Esophagus (tissue), 2 donors: ENCODE measurements around the gene ID3. TPM values are rescaled to one million over a fixed set of nuclear protein-coding genes. Genes with fewer than 3 reads are reported as not detected.

ENCODE experiments used
- H3K27ac ChIP-seq, 2 donors: one replicate each; pipeline ENCODE4 v1.5.1; 2013; ENCODE audit warnings: low read depth in 2 of 2, mild to moderate bottlenecking in 2 of 2, inconsistent platforms in 1 of 2, low read length in 1 of 2, moderate library complexity in 1 of 2
- H3K27me3 ChIP-seq, 2 donors: one replicate each; pipeline ENCODE4 v1.6.1; 2013; ENCODE audit warnings: low read length in 2 of 2, control low read depth in 1 of 2, mild to moderate bottlenecking in 1 of 2; ENCODE audit not compliant: insufficient read depth in 2 of 2, control insufficient read depth in 1 of 2
- H3K36me3 ChIP-seq, 2 donors: one replicate each; pipeline ENCODE4 v1.6.1; 2013; ENCODE audit warnings: low read length in 1 of 2; ENCODE audit not compliant: control insufficient read depth in 2 of 2, insufficient read depth in 2 of 2
- H3K4me1 ChIP-seq, 2 donors: one replicate each; pipeline ENCODE4 v1.6.1; 2013; ENCODE audit warnings: low read length in 1 of 2; ENCODE audit not compliant: control insufficient read depth in 2 of 2, insufficient read depth in 2 of 2
- H3K4me3 ChIP-seq, 2 donors: one replicate each; pipeline ENCODE4 v1.5.1; 2013; ENCODE audit warnings: low read length in 2 of 2, mild to moderate bottlenecking in 2 of 2, low read depth in 1 of 2, moderate library complexity in 1 of 2
- H3K9me3 ChIP-seq, 2 donors: one replicate each; pipeline ENCODE4 v1.6.1; 2013; ENCODE audit warnings: mild to moderate bottlenecking in 2 of 2, low read depth in 1 of 2, low read length in 1 of 2, moderate library complexity in 1 of 2; ENCODE audit not compliant: control insufficient read depth in 2 of 2, insufficient read depth in 1 of 2
- WGBS, 2 donors: extraction: QIAGEN DNeasy Blood & Tissue Kit; methylation state at CpG; one replicate each; pipeline ENCODE4 v1.1.7; 2013; 5-methylcytosine and 5-hydroxymethylcytosine counted together
- polyA plus RNA-seq, 2 donors: library from polyadenylated mRNA; stranded (reverse); fragments of 200-250 nt; gene quantifications; one replicate each; pipeline ENCODE4 v1.2.3, GENCODE V29; 2013
- donor health status: healthy with polysubstance abuse.
- donor health status: Bipolar disorder and iron deficiency.

The ID3 gene
- polyA plus RNA-seq, 2 donors = 24.4 to 44.2 TPM

- no peaks in the 10 kb centered on the region for H3K36me3 ChIP-seq
- peak overlapping the region; percentile 87 to 91 for H3K27ac ChIP-seq
- WGBS, 2 donors = 7 to 8% methylated on average over 9 of the region's 9 CpGs
- H3K27me3 ChIP-seq = no peaks in the 10 kb centered on the region
- no peak overlapping the region for H3K4me3 ChIP-seq
- peaks cover 2 to 31% of the 10 kb centered on the region in 2 donors for H3K4me1 ChIP-seq
- H3K9me3 ChIP-seq = no peaks in the 10 kb centered on the region
These were observed 30.9 kb downstream of the ID3 start for GRCh38 chr1:23528250-23528978.

GRCh38 chr1:23527900-23528249 lies 31.4 kb downstream of the ID3 start:
- no peaks in the 10 kb centered on the region for H3K27me3 ChIP-seq
- no peak overlapping the region for H3K4me3 ChIP-seq
- H3K9me3 ChIP-seq = no peaks in the 10 kb centered on the region
- H3K27ac ChIP-seq = peak overlapping the region; percentile 87 to 91
- peaks cover 2 to 31% of the 10 kb centered on the region in 2 donors for H3K4me1 ChIP-seq
- H3K36me3 ChIP-seq = no peaks in the 10 kb centered on the region
- WGBS, 2 donors = 46 to 54% methylated on average over 6 of the region's 6 CpGs

GRCh38 chr1:23527366-23527765 lies 31.9 kb downstream of the ID3 start:
- H3K36me3 ChIP-seq = no peaks in the 10 kb centered on the region
- H3K27ac ChIP-seq = peak overlapping the region; percentile 23 to 91
- 89 to 90% methylated on average over 7 of the region's 7 CpGs for WGBS, 2 donors
- no peaks in the 10 kb centered on the region for H3K27me3 ChIP-seq
- peaks cover 2 to 31% of the 10 kb centered on the region in 2 donors for H3K4me1 ChIP-seq
- H3K4me3 ChIP-seq = no peak overlapping the region
- H3K9me3 ChIP-seq = no peaks in the 10 kb centered on the region

- Histone ChIP-seq H3K9me3 (no peaks in the 10 kb centered on the region), H3K36me3 (peaks cover 0 to 5% of the 10 kb centered on the region in 2 donors), H3K27ac (peak overlapping the region; percentile 24 to 91), H3K27me3 (no peaks in the 10 kb centered on the region), H3K4me1 (peaks cover 2 to 31% of the 10 kb centered on the region in 2 donors), H3K4me3 (no peak overlapping the region)
- WGBS, 2 donors = 78 to 82% methylated on average over 8 of the region's 8 CpGs
These were observed 32.8 kb downstream of the ID3 start for GRCh38 chr1:23526329-23527041.

- Histone ChIP-seq H3K27ac (peak overlapping the region; percentile 53 to 91), H3K27me3 (no peaks in the 10 kb centered on the region), H3K4me3 (no peak overlapping the region), H3K9me3 (no peaks in the 10 kb centered on the region), H3K36me3 (peaks cover 0 to 11% of the 10 kb centered on the region in 2 donors), H3K4me1 (peaks cover 2 to 31% of the 10 kb centered on the region in 2 donors)
- 69 to 78% methylated on average over 5 of the region's 5 CpGs for WGBS, 2 donors
These were observed 33.6 kb downstream of the ID3 start for GRCh38 chr1:23525558-23526250.

GRCh38 chr1:23524716-23525401 lies 34.4 kb downstream of the ID3 start:
- Histone ChIP-seq H3K36me3 (peaks cover 0 to 11% of the 10 kb centered on the region in 2 donors), H3K4me3 (no peak overlapping the region), H3K27ac (peak overlapping the region; percentile 53 to 91), H3K9me3 (no peaks in the 10 kb centered on the region), H3K4me1 (peaks cover 2 to 29% of the 10 kb centered on the region in 2 donors), H3K27me3 (no peaks in the 10 kb centered on the region)
- 23 to 32% methylated on average over 9 of the region's 9 CpGs for WGBS, 2 donors

- Histone ChIP-seq H3K9me3 (no peaks in the 10 kb centered on the region), H3K27ac (peak overlapping the region; percentile 53 to 91), H3K36me3 (peaks cover 0 to 11% of the 10 kb centered on the region in 2 donors), H3K4me1 (peaks cover under 1 to 23% of the 10 kb centered on the region in 2 donors), H3K27me3 (no peaks in the 10 kb centered on the region), H3K4me3 (no peak overlapping the region)
- WGBS, 2 donors = 65 to 69% methylated on average over 3 of the region's 3 CpGs
These were observed 35.1 kb downstream of the ID3 start for GRCh38 chr1:23524163-23524562.

- WGBS, 2 donors = 76 to 82% methylated on average over 7 of the region's 7 CpGs
- H3K27me3 ChIP-seq = no peaks in the 10 kb centered on the region
These were observed 36.9 kb downstream of the ID3 start for GRCh38 chr1:23522244-23522982.

More at GRCh38 chr1:23522244-23522982, 36.9 kb downstream of the ID3 start:
- Histone ChIP-seq H3K4me1 (peaks cover 0 to 18% of the 10 kb centered on the region in 2 donors), H3K9me3 (no peaks in the 10 kb centered on the region), H3K4me3 (no peak overlapping the region), H3K36me3 (peaks cover 0 to 16% of the 10 kb centered on the region in 2 donors), H3K27ac (no peak overlapping the region)
